SK-N-DZ (cell line): Measurements from ENCODE around the gene ST7.
"Not testable (repeated sequence)": the region's sequence is repeated elsewhere in the genome, so short reads cannot be mapped to it uniquely, and the experiment has no call there.

ENCODE experiments used
- DNase-seq: peaks from one replicate; pipeline ENCODE4 v3.0.0-alpha.2; 2015; ENCODE audit warnings: low spot score

Gene ST7

DNA sequence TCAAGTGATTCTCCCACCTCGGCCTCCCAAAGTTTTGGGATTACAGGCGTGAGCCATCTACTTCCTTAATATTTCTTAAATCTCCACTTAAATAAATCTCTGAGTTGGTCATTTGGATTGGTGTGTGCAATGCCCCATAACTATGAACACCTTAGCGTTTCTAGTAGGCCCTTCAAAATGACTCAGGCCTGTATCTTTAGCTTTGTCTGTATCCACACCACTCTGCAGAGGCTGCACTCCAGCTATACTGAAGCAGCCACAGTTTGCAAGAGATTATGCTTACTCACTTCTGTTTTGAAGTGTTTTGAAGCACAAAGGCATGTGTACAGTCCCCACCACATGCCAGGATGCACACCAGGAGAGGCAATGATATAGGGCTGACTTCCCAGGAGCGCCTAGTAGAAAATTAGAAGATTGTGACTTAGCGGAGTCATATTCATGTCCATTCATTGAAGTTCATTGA lies 2.4 kb upstream of the ST7 start:
- DNase-seq: no peak

DNA sequence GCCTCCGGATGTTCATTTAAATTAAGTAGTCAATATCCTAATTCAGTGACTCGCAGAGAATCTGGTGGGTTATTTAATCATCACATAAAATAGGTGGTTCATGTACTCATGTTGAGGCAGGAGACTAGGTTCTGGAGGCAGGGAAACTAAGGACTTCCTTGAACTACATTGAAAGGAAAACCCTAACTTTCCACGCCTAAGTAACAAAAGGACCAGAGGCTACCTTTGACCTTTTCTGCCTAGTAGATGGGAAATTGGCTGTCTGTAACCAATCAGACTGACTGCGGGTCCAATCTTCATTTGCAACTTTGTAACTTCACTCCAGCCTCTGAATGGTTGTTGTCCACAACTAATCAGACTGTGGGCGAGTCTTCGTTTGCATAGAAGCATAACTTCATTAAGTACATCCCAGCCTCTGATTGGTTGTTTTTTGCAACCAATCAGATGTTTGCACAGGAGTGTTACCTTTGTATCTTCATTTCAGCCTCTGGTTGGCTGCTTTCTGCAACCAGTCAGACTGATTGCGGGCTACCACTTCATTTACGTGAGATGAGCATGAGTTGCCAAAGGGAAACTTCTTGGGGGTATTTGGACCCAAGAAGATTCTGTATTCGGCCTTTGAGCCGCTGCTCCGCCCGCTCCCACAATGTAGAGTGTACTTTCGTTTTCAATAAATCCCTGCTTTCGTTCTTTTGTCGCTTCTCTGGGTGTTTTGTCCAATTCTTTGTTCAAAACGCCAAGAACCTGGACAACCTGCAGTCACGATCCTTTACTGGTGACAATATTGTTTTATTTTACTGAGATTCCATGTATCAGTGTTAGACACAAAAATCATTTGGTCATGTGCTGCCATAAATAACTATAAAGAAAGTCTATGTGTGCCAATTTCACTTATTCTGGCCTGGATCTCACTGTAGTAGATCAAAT lies 1.7 kb upstream of the ST7 start:
- DNase-seq: no peak

DNA sequence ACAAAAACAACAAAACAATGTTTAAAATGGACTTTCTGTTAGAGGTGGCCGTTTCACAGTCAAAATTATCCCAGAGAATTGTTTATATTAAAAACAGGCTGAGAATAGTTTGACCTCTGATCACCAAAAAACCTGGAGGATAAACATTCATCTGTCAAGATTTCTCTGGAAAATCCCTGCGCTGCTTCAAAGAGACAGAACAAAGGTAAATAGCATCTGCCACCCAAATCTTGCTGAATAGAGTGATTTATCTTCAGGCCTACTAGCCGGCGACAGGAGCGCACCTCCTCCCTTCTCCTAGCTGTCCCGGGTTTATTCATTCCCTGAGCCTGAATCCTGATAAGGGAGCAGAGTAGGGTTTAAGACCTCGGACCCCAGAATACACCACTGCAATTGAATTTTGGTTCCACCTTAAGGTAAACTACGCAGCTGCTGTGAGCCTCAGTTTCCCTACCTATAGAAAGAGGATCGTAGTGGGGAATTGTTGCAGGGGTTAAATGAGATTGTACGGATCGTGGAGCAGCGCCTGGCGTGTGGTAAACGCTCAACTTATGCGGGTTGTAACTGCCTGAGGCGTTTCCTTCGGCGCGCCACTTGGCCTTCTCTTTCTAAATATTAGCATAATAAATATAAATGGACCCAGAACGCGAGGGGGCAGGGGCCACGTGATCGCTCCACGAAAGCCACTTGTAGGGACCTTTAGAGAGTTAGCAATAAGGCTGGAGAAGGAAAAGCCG lies 498 bp upstream of the ST7 start:
- peak; percentile 50 for DNase-seq

DNA sequence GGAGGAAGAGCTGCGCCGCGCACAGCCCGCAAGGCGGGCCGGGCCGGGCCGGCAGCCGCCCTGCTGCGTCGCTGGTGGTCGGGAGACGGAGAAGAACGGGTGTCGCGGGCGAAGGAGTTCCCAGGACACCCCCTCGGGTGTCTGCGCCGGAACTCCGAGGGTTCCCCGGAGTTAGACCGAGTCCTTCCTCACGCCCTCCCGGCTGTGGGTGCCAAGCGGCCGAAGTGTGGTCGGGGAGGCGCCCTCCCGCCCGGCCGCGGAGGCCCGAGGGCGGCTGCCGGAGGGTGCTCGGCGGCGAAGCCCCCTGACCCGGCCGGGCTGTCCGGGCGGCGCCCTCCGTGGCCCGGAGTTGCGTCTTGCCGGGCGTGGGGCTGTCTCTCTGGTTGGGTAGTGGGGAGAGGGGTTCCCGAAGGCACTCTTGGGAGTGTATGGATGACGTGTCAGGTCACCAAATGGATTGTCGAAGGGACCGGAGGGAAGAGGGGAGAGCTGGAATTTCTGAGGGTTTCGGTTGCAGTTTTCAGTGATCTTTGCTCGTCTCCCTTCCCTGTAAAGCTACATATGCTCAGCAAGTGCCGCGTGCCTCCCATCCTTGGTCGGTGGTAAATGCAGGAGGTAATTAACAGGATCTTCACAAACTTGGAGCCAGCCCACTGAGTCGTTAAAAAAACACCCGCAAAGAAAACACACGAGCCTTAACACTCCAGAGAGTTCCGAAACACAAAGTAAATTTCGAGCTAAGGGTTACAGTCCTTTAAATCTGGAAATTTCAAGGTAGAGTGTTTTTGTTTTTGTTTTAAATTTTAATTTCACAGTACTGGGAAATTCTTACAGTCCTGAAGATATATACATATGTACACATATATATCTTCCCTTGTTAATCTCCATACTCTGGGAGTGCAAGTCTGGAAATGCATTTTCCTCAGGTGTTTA lies 871 bp downstream of the ST7 start:
- DNase-seq: peak; percentile 64

DNA sequence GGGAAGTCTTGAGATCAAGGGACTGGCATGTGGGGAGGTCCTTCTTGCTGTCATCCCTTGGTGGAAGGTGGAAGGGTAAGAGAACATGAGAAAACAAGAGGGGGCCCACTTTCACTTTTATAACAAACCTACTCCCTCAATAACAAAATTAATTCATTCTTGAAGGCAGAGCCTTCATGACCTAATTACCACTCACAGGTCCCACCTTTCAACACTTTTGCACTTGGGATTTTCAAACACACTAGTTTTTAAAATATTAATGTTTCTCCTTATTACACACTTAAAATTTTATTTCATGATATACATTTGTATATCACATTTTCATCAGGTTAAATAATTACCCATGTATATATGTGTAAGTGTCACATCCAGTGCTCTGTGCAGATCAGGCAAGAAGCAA lies 2.0 kb downstream of the ST7 start:
- DNase-seq: no peak

DNA sequence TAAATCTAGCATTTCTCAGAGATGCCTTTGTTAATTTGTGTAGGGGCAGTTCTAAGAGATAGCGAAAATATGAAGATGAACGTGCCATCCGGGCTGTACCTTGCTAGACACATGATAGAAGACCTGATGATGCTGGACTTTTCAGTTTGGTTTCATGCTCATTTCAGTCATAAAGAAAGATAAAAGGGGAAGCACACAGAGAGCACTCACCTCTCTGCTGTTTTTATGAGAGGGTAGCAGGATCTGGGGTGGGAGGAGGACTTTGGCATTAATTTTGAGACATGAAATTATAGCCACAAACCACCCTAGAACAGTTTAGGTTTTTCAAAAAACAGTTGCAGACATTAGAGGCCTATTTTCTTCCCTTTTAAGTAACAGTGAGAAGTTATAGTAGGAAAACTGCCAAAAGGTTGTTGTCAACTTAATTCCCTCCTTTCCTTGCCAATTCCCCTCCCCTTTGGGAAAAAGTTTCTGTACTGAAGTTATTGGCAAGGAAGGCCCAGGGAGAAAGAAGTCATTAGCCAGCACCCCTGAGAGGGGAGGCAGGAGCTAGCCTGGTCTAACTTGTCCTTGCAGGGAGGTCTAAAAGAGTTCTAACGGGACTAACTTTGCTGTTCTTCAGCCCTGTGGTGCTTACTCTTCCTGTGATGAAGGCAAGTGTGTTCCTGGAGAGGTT lies 2.6 kb downstream of the ST7 start:
- DNase-seq: no peak

DNA sequence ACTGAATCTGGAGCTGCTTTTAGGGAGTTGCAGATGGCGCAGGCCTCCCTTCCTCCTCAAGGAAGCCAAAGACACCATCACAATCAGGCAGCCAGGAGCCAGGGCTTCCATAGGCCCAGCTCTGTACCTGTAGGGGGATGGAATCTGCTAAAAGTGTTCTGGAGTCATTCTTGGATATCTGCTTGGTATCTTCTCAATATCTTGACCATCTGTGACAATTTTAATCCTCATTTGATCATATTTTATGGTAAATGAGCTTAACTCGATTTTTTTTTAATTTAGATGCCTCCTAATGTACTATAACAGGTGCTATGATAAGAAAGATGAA lies 3.1 kb downstream of the ST7 start:
- peak; percentile 27 for DNase-seq

DNA sequence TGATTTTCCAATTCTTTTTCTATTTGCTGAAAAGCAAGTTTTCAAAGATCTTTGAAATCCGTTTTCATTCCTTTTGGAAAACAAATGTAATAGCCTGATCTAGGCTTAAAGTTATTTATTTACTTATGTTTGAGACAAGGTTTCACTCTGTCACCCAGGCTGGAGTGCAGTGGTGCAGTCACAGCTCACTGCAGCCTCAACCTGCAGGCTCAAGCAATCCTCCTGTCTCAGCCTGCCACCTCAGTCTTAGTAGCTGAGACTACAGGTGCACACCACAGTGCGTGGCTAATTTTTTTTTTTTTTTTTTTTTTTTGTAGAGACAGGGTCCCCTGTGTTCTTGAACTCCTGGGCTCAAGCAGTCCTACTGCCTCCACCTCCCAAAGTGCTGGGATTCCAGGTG lies 4.6 kb downstream of the ST7 start:
- DNase-seq: no peak

DNA sequence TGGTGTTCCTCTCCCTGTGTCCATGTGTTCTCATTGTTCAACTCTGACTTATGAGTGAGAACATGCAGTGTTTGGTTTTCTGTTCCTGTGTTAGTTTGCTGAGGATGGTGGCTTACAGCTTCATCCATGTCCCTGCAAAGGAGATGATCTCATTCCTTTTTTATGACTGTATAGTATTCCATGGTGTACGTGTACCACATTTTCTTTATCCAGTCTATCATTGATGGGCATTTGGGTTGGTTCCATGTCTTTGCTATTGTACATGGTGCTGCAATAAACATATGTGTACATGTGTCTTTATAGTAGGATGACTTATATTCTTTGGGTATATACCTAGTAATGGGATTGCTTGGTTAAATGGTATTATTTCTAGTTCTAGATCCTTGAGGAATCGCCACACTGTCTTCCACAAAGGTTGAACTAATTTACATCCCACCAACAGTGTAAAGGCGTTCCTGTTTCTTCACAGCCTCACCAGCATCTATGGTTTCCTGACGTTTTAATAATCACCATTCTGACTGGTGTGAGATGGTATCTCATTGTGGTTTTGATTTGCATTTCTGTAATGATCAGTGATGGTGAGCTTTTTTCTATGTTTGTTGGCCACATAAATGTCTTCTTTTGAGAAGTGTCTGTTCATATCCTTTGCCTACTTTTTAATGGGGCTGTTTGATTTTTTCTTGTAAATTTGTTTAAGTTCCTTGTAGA lies 8.8 kb downstream of the ST7 start:
- not testable (repeated sequence) for DNase-seq

DNA sequence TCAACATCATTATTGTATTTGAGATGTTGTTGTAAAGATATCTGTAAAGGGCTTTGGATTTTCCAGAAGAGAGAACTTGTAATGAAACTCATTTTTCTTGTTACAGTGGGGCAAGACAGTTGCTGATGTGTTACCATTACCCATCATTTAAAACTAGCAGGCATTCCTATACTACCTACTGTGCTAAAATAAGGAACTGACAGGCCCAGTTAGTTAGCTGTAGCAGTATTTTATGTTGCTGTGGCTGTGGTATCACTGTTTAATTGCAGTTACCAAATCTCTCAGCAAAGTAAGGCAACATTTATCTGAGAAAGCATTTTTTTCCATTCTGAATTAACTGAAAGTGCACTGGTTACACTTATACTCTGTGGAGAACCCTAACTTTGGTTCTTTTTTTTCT lies 9.9 kb downstream of the ST7 start:
- DNase-seq: no peak

DNA sequence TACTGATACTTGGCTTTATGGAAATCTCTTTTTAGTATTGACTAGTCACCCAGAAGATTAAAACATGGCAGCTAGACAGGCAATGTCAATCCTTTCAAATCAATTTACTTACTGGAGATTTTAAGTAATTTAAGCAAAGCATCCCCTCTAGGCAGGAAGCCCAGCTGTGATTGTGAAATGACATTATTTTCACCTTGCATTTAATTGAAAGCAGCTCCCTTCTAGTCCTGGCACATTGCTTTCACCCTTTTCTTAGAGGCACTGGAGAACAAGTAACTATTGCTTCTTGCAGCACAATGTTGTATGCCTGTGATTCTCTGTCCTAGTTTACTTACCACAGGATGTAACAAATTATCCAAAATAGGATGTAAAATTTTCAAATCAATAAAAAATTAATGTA lies 13.3 kb downstream of the ST7 start:
- DNase-seq: no peak

DNA sequence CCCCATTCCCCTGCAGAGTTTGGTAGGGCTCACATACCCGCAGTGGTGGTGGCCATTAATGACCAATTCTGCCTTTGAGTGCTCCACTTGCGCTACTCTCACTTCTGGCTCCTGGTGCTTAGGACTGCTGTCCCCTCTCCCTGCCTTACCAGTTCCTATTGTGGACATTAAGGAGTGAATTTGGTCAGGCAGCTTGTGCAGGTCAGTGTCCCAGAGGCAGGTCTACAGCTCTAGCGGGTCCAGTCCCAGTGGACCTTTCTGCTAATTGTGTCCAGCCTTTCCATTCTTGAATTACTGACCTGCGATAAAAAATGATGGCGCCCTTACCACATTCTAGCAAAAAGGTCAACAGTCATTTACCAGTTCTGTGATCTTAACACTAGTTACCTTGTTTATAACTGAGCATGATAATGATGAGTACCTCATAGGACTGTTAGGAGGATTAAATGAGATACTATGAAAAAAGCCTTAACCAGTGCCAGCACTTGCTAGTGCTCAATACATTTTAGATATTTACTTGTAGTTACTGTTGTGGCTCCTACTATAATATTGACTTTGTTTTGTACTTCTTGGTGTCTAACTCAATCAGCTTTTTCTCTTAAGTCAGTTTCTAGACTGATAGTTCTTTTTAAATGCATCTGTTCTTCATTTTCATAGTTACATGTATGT lies 14.1 kb downstream of the ST7 start:
- no peak for DNase-seq

DNA sequence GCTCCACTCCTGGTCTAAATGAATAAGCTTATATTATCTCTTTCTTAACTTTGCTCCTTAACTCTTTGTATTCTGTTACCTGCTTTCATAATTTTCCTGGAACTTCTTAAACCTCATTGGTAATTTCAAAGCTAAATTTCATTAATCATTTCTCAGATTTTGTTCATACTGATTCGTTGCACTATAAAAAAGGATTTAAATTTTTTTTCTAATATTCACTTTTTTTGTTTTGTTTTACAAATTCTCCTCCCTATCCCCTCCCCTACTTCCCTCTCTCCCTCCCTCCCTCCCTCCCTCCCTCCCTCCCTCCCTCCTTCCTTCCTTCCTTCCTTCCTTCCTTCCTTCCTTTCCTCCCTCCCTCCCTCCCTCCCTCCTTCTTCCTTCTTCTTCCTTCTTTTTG lies 14.7 kb downstream of the ST7 start:
- DNase-seq: no peak

DNA sequence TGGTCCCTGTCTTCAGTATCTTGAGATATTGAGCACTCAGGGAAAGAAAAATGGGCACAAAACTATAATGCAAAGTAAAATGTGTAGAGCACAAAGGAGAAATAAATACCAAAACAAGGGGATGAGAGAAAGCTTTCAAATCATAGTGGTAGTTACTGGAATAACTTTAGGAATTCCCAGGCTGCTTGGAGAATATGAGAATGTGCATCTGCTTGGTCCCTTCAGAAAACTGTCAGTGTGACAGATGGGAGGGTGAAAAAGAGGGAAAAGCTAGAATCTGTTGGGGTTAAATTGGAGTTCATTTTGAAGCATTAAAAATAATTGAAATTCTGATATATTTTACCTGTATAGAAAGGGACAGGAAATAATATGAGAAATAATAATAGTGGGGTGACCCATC lies 15.3 kb downstream of the ST7 start:
- no peak for DNase-seq

DNA sequence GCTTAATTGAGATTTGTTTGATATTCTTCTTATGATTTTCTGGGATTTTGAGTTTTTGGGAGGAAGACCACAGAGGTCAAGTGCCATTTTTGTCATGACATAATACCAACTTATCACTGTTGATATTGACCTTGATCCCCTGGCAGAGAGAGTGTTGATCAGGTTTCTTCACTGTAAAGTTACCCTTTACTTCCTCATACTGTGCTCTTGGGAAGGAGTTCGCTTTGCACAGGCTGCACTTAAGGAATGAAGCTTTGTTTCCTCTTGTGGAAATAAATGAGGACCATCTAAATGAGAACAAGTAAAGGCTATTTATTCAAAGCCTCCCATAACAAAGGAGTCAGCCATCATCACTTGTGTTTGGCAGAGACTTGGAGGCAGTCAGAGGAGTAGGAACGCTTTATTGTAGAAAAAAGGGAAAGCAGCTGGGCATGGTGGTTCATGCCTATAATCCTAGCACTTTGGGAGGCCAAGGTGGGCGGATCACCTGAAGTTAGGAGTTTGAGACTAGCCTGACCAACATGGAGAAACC lies 16.1 kb downstream of the ST7 start:
- DNase-seq: no peak

DNA sequence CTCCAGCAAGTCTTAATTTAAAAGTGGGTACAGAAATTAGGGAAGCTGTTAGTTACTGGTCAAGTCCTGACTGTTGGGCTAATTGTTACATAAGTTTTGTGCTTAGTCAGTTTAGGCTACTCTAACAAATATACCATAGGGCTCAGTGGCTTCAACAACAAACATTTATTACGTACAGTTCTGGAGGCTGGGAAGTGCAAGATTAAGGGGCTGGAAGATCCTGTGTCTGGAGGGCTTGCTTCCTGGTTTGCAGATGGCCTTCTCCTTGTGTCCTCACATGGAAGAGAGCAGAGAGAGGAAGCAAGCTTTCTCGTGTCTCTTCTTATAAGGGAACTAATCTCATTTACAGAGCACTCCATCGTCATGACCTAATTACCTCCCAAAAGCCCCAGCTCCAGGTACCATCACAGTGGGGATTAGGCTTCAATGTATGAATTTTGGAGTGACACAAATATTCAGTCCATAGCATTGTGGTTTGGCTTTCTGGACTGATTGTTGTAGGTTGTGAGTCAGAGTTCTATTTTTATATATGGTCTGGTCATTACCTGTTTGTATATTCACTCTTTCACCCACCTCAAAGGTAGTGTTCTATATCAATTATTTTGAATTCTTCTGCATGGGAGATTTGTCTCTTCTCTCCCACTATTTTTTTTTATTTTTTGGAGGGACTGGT lies 17.1 kb downstream of the ST7 start:
- peak; percentile 12 for DNase-seq

DNA sequence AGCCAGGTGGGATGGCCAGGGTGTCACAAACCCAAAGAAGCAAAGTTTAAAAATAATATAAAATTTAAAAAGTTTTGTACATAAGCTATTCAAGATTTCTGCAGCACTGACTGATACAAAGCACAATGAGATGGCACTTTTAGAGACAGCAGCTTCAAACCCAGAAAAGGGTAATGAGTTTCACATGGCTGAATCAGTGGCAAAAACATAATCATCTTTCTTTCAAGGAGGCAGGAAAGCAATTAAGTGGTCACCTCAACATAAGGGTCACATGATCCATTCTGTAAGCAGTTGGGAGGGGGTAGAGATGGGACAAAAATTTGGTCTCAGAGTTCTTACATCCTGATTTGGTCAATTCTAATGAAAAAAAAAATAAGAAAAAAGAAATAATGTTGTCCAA lies 17.9 kb downstream of the ST7 start:
- not testable (repeated sequence) for DNase-seq

DNA sequence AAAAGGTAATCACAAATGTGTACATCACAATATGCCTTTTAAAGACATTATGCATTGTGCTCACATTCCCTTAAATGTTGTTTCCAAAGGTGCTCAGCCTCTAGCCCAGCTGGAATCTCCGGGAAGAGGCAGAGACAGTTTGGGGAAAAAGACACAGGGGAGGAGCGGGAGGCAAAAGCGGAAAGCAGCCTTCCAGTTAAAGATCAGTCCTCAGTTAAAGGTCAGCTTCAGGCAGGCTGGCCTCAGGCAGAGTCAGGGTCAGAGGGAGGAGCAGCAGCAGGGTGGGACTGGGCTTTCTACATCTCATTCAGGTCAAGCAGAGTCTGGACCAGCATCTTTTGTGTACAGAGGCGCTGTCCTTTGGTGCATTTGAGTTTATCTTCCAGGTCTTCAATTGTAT lies 18.6 kb downstream of the ST7 start:
- no peak for DNase-seq

DNA sequence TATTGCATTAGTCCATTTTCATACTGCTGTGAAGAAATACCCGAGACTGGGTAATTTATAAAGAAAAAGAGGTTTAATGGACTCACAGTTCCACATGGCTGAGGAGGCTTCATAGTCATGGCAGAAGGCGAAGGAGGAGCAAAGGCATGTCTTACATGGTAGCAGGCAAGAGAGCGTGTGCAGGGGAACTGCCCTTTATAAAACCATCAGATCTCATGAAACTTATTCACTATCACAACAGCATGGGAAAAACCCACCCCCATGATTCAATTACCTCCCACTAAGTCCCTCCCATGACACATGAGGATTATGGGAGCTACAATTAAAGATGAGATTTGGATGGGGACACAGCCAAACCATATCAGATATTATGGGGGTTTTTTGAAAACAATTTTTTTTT lies 21.7 kb downstream of the ST7 start:
- not testable (repeated sequence) for DNase-seq
